A549 (cell line): Measurements from ENCODE around the gene FADS6.

Experiments
- CTCF ChIP-seq: fragments of >200 bp; sonication (Bioruptor Twin); formaldehyde crosslinking; IDR thresholded peaks from 3 replicates; pipeline ENCODE4 v1.5.1; 2016
- EP300 ChIP-seq, 2 experiments: fragments of >200 bp; sonication (Bioruptor Twin); formaldehyde crosslinking; IDR thresholded peaks; 2 replicates in 1 of 2; 3 replicates in 1 of 2; pipeline ENCODE4 v1.6.1; 2016 to 2017
- HOXA7 ChIP-seq: fragments of 250-450 bp; sonication (Bioruptor Pico); IDR thresholded peaks from 2 replicates; pipeline ENCODE4 v1.5.0; 2020; ENCODE audit warnings: mild to moderate bottlenecking, moderate library complexity
- HOXB13 ChIP-seq: fragments of 250-450 bp; sonication (Bioruptor Pico); IDR thresholded peaks from 2 replicates; pipeline ENCODE4 v1.5.0; 2020; ENCODE audit warnings: low read depth, mild to moderate bottlenecking, moderate library complexity
- MYC ChIP-seq: IDR thresholded peaks from 2 replicates; pipeline ENCODE4 v1.6.1; 2012; ENCODE audit warnings: mild to moderate bottlenecking, inconsistent platforms, low read length, improper control_type of control experiment, borderline replicate concordance
- PHF8 ChIP-seq: fragments of 200-600 bp; sonication (generic); IDR thresholded peaks from 2 replicates; pipeline ENCODE4 v1.6.1; 2016; ENCODE audit warnings: low read depth, mild to moderate bottlenecking, antibody characterized with exemption, moderate library complexity, borderline replicate concordance
- REST ChIP-seq: fragments of 200-600 bp; sonication (generic); IDR thresholded peaks from 2 replicates; pipeline ENCODE4 v1.6.1; 2016; ENCODE audit warnings: antibody characterized with exemption, mild to moderate bottlenecking, moderate library complexity
- USF2 ChIP-seq: fragments of 450-650 bp; IDR thresholded peaks from 2 replicates; pipeline ENCODE4 v1.6.1; 2014; ENCODE audit warnings: antibody characterized with exemption

GRCh38 chr17:74842599-74843351 is 50.7 kb downstream of the FADS6 start:
- TF ChIP-seq MYC (no peak), USF2 (no peak), REST (no peak), CTCF (peak; percentile 63), EP300 (IDR thresholded peaks at IDR 0.05) (no peak), HOXA7 (CRISPR knock-in tag) (no peak), PHF8 (no peak), HOXB13 (CRISPR knock-in tag) (no peak)
